ENCODE measurements around the gene GAB4.
"Not testable (repeated sequence)": the region's sequence is repeated elsewhere in the genome, so short reads cannot be mapped to it uniquely, and the experiment has no call there.

GAB4 gene

DNA sequence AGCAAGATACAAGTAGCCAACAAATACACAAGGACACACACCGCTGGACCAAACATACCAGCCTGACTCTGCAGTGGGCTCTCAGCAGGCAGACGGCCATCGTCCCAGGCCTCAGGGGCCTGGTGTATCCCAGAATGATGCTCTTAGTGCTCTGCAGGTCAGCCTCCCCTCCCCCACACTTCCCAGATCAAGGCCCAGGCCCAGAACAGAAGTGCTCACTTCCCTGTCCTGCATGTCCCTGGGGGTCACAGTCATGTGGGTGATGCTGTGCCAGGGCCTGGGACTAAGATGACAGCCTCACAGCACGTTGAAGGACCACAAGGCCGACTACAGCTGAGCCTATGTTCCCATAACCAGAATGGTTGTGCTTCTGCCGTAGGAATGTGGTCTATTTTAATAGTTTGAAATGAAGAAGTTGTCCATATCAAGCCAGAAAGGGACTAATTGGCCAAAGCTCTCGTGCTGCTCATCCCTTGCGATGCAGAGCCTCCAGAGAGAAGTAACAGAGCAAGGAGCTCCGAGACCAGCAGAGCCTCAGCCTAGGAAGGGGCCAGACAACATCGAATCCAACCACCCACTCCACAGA, 48.6 kb downstream of the GAB4 start:
- no peak for DNase-seq (ENCODE audit: extremely low read depth in 1 of 2, low read depth in 1 of 2)

DNA sequence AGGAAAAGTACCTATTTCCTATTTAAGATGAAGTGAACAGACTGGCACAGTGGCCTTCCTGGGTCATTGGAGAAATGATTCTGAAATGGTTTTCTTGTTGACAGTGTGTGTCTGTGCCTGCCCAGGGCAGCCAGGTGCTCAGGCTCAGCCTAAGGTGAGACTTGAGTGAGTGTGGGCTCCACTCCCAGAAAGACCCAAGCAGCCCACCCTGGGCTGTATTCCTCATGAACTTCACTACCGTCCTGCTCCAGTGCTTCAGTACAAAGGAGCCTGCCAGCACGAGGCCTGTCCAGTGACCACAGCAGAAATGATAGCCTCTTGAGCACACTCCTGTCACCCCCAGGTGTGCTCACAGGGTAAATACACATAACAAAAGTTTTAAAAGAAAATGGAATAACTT, 49.5 kb downstream of the GAB4 start:
- DNase-seq (ENCODE audit: extremely low read depth in 1 of 2, low read depth in 1 of 2): no peak

DNA sequence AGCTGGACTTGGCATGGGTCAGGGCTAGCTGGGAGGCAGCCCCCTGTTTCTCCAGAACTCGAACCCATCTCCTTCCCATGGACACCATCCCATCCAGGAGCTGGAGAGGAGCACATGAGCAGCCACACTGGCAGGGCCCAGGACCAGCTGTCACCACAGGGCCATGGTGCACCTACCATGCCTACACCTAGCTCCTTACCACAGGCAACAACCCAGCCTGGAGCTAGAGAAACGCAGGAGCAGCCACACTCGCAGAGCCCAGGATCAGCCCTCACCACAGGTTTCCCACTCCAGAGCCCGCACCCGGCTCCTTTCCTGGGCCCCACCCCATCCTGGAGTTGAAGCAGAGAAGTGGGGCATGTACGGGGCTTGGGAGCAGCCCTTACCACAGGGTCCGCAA, 50.2 kb downstream of the GAB4 start:
- no peak for DNase-seq (ENCODE audit: extremely low read depth in 1 of 2, low read depth in 1 of 2)

DNA sequence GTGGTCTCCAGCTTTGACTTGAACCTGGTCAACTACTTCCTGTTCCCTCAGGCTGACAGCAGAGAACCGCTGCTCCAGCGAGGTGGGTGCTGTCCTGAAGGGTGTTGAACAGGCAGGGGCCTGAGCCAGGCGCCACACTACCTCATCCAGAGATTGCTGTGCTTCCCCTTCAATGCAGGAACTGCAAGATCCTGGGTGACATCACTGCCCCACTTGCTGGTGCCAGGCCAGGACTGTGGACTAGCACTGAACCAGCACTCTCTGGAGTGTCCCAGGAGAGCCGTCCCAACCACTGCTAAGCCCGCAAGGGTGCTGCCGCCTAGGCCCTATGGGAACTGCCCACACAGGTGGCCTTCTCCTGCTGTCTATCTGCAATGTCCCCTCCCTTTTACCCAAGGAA, 51.7 kb downstream of the GAB4 start:
- no peak for DNase-seq (ENCODE audit: extremely low read depth in 1 of 2, low read depth in 1 of 2)

DNA sequence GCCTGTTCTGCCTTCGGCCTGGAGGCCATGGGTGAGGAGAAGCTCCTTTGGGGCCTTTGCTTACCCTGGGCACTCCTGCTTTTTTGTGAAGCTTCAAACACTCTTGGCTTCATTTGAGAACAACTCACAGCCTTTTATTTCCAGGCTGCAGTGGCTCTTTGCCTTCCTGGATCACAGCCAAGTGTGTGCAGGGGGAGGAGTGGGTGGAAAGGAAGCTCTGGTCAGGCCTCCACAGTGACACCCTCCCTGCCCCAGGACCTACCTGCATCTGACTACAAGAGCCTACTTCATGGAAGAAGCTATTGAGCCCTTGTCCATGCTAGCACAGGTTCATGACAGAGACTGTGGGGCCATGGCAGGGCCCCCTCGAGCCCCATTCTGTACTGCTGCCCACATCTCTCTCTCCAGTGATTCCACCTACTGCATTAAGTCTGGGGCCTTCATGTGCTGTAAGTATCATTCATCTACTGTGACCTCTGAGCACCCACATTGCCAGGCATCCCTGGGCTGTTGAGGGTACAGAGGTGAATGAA, 52.3 kb downstream of the GAB4 start:
- no peak for DNase-seq (ENCODE audit: extremely low read depth in 1 of 2, low read depth in 1 of 2)

DNA sequence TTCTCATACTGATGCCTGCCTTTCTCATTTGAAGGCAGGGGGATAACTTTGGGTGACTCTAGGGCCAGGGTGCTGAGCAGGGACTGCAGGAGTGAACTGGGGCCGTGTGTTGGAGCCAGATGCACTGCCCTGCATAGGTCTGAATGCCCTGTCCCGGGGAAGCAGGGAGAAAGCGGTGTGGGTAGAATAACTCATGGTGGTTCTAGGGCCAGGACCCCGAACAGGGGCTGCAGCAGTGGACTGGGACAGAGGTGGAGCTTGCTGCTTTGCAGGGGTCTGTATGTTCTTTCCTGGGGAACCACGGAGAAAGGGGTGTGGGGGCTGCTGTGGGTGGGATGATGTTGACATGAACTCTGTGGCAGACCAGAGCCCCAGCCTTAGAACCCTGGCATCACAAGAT, 52.9 kb downstream of the GAB4 start:
- no peak for DNase-seq (ENCODE audit: extremely low read depth in 1 of 2, low read depth in 1 of 2)

DNA sequence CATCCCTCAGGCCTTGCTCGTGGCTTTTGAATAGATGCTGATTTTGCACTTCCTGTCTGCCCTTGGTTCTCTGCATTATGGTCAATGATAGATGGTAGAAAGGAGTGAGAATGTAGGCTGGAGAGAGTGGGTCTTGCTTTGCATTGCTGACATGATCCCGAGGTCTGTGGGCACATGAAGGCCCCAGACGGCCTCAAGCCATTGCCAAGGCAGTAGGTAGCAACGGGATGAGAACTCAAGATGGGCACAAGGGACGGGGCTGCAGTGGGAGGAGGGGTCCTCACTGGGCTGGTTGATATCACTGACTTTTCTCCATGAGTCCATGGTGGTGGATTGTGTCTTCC, 54.0 kb downstream of the GAB4 start:
- DNase-seq (ENCODE audit: extremely low read depth in 1 of 2, low read depth in 1 of 2): no peak

DNA sequence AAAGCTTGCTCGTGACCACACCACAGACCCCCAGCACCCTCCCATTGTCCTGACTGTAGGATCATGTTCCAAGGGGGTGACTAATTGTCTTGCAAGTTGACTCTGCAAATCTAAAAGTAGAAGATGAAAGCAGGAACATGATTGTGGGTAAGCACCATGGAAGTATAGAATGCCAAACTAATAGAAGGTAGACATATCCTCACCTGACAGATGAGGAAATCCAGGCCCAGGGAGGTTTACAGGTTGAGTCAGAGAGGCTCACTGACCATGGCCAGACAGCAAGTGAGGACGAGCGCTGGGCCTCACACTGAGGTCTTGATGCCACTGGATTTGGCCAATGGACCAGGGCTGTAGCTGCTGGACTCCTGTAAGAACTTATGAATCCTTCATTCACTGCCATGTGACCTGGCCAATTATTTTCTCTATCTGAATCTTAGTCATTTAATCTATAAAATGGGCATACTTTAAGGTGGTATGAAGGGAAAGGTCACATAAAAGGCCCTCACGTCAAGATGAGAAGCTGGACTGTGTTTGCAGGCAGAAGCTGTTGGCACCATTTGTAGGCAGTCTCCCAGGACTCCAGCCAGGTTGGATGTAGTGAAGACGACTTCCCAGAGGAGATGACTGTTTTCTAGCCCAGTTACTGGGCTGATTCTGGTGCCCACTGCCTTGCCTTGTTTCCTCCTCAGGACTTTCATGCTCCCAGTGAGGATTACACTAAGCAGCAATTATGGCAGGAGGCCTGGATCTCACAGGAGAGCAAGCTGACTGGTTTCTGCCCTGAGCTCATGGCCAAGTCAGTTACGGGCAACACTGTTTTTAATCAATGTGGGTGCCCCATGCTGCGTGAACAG, 54.6 kb downstream of the GAB4 start:
- no peak for DNase-seq (ENCODE audit: extremely low read depth in 1 of 2, low read depth in 1 of 2)

DNA sequence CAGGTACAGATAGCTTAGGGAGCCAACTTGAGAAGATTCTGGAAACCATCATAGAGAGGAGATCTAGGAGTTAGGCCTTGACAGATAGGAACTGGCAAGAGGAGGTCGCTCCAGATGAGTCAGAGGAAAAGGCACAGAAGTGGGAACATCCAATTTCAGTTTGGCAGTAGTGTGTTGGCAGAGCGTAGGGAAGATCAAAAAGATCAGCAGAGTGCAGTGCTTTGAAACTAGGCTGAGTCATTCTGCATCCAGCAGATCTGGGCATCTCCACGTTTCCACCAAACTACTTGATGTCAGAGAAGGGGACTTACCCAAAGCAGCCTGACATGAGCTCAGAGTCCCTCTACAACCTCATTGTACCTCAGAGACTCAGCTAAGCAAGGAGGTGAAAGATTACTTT, 58.5 kb downstream of the GAB4 start:
- DNase-seq (ENCODE audit: extremely low read depth in 1 of 2, low read depth in 1 of 2): no peak

DNA sequence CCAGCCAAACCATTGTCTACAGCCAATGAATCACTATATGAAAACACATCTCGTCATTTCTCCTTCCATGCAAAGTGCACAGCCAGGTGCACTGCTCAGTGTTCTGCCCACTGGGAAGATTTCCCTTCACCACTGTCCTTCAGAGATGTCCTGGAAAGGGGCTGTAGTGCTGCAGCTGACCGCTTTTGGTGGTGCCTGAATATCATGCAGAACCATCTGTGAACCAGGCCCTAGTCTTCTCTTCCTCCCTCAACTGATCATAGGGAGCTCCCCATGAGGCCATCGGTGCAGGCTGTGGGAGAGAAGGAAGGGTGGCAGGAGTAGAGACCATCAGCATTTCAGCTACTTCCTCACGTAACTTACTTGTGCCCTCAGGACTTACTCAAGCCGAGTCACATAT, 70.2 kb downstream of the GAB4 start:
- no peak for DNase-seq (ENCODE audit: extremely low read depth in 1 of 2, low read depth in 1 of 2)

DNA sequence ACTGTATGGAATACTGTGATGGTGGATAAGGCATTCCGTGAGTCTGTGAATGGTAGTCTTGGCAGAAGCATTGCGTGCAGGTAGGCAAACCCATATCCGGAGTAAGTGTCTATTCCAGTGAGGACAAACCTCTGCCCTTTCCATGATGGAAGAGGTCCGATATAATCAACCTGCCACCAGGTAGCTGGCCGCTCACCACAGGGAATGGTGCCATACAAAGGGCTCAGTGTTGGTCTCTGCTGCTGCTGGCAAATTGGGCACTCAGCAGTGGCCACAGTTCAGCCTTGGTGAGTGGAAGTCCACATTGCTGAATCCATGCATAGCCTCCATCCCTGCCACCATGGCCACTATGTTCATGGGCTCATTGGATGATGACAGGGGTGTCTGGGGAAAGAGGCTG, 70.8 kb downstream of the GAB4 start:
- not testable (repeated sequence) for DNase-seq (ENCODE audit: extremely low read depth in 1 of 2, low read depth in 1 of 2)

DNA sequence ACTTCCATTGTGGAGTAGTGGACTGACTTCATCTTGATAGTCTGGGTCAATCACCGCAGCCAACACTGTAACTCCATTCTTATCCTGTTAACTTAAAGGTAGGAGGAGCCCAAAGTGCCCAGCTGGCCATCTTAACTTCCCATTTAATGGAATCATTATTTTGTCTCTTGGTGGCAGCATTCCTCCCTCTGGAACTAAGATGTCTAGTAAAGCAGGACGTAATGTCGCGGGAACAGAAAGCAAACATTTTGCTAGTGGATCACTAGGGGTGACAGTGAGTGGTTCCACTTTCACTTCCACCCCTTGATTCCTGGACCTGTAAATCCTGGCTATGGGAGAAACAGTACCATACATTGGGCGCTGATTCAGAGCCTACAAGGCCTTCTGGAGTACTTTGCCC, 71.4 kb downstream of the GAB4 start:
- DNase-seq (ENCODE audit: extremely low read depth in 1 of 2, low read depth in 1 of 2): no peak

DNA sequence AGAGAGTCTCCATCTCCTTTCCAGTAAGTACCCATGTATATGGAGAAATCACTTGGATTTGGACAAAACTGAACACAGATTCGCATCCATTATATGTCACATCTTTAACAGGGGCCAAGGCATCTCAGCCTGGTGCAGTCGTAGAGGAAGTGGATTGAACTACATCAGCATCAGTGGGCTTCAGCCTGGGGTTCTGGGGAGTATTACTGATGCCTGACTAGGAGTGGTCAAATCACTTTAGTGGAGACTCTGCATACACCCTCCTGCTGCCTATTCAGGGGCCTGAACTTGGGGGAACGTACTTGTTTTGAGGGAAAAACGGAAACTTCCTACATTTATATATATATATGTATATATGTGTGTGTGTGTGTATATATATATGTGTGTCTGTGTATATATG, 72.8 kb downstream of the GAB4 start:
- no peak for DNase-seq (ENCODE audit: extremely low read depth in 1 of 2, low read depth in 1 of 2)

DNA sequence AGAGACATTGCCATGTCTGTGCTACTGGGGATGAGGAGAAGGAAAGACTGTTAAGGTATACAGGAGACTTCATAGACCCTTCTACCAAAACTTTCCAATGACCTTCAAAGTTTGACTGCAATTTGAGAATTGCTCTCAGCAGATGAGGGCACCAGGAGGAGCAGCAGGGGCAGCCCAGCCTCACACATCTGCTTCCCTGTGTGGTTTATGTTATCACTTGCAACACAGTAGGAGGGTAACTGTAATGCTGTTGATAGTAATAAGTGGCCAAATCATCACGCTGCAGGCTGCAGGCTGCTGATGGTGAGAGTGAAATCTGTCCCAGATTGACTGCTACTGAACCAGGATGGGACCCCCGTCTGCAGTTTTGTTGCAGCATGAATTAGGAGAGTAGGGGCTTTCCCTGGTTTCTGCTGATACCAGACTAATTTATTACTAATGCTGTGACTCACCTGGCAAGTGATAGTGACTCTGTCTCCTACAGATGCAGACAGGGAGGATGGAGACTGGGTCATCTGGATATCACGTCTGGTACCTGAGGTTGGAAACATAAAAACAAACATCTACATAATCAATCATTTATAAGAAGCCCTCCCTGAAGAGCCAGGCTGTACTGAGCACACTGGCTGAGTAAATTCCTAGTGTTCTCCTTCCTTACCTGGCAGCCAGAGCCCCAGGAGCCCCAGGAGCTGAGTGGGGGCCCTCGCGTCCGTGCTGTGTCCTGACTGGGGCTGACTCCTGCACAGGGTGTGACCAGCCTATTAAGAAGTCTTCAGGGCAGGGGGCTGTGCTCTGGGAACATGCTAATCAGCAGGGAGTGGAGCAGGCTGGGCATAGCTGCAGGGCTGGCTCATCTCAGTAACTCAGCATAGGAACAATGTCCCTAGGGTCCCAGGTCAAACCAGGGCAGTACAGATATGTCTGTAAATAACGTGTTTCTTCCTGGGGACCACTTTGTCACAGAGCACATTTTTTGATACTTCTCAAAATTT, 74.4 kb downstream of the GAB4 start:
- no peak for DNase-seq (ENCODE audit: extremely low read depth in 1 of 2, low read depth in 1 of 2)

DNA sequence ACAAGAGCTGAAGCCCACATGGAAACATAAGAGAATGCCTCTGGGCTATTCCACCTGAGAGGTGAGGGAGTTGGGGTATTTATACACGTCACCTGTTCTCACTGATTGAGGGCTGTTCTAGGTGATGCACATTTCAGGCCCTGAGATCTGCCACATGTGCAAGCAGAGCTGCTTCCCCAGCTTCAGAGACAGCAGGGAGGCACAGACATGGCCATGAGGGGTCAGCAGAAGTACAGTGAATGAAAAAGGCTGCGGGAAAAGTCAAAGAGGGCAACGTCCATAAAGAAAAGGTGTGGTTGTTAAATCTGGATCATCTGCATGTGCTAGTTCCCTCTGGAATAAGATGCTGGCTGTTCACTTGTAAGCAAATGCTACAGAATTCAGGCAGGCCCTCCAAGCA, 75.4 kb downstream of the GAB4 start:
- no peak for DNase-seq (ENCODE audit: extremely low read depth in 1 of 2, low read depth in 1 of 2)

DNA sequence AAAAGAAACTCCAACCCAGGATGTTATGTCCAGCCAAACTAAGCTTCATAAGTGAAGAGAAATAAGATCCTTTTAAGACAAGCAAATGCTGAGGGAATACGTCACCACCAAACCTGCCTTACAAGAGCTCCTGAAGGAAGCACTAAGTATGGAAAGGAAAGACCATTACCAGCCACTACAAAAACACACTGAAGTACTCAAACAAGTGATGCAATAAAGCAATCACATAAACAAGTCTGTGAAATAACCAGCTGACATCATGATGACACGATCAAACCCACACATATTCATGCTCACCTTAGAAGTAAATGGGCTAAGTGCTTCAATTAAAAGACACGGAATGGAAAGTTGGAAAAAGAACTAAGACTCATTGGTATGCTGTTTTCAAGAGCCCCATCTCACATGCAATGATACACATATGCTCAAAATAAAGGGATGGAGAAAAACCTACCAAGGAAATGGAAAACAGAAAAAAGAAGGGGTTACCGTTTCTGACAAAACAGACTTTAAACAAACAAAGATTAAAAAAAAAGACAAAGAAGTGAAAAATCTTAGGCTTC, 82.5 kb downstream of the GAB4 start:
- DNase-seq (ENCODE audit: extremely low read depth in 1 of 2, low read depth in 1 of 2): no peak

DNA sequence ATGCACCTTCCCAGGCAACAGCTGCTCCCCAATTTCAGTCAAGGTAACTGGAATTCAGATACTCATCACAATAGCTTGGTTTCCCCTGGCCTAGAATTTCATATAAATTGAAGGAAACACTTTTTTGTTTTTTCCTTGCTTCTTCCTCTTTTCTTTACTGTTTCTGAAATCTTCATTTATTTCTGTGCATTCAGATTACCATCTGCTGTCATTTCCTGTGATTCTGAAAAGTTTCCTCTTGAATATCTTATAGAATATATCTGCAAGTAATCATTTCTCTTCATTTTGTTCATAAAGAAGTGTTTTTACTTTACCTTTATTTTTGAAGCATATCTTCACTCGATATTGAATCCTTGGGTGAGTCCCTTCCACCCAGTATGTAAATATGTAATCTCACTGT, 85.3 kb downstream of the GAB4 start:
- no peak for DNase-seq (ENCODE audit: extremely low read depth in 1 of 2, low read depth in 1 of 2)

DNA sequence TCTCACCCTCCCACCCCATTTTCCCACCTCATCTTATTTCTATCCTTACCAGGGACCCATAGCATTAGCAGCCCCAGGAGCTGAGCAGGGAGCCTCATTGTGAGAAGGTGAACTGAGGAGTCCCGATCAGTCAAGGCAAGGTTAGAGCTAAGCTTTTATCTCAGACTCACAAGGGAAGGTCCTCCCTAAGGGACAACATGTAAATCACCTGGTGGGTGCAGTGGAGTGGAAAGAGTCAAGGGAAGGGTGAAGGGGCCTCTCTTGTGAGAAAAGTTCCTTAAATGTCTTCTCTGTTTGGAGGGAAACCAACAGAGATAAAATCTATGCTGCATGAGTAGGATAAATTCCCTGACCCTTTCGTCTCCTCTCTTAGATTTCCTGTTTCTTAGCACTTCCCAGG, 85.9 kb downstream of the GAB4 start:
- no peak for DNase-seq (ENCODE audit: extremely low read depth in 1 of 2, low read depth in 1 of 2)

DNA sequence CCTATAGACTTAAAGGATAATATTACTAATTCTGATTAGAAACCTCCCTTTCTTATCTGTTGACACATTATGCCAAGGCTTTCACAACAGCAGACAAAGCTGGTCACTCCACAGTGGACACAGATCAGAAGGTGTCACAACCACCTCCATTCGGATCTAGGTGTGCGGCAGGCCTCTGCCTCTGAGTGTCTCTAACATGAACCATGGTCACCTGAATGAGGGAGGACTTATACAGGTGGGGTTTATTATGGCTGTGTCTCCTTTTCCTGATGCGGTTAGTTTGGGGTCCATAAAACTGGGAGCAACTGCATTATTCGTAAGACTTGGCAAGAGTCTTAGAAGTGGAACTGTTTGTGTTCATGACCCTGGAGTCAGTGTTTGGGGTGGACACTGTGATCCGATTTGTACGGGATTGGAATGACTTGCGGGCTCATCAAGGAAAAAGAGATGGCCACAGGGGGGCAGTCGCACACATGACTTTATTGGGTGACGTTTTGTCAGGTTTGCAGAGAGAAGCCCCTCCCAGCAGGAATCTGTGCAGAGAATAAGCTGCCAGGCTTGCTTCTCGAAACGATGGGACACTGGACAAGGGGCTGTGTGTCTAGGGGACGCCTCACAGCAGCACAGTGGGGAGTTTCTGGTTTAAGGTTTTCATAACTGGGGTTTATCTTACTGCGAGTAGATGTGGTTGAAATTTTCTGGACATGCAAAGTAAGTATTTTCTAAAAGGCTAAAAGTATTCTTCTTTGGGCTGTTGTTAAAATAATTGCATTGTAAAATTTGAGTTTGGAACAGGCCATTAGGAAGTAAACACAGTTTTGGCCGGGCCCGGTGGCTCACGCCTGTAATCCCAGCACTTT, 90.6 kb downstream of the GAB4 start:
- peak in 1 of 2 donors; percentile 28 for DNase-seq (ENCODE audit: extremely low read depth in 1 of 2, low read depth in 1 of 2)

DNA sequence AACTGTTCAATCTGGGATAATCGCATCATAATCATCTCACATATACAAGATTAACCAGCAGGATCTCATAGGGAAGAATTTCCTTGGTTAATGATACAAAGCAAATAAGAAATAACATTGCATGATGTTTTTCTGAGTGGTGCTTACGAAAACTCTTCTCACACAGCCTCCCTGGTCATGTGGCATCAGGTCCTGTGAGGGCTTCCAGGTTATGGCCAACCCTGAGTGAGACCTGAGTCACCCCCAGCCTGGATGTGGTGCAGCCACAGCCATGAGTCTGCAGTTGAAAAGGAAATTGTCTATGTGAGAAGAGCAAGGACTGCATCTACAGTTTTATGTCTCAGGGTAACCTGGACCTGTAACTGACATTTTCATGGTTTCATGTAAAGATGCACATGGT, 92.3 kb downstream of the GAB4 start:
- DNase-seq (ENCODE audit: extremely low read depth in 1 of 2, low read depth in 1 of 2): no peak
